CD4-positive, alpha-beta T cell treated with Interleukin-2 at 100 ng/mL for 4 hours (primary cell): ENCODE results near the gene LAMTOR3.
"Not testable (repeated sequence)": the region's sequence is repeated elsewhere in the genome, so short reads cannot be mapped to it uniquely, and the experiment has no call there.

Experiments
- DNase-seq: peaks from one replicate; pipeline ENCODE4 v3.0.0-alpha.2; 2020; ENCODE audit warnings: low spot score

LAMTOR3 gene

DNA sequence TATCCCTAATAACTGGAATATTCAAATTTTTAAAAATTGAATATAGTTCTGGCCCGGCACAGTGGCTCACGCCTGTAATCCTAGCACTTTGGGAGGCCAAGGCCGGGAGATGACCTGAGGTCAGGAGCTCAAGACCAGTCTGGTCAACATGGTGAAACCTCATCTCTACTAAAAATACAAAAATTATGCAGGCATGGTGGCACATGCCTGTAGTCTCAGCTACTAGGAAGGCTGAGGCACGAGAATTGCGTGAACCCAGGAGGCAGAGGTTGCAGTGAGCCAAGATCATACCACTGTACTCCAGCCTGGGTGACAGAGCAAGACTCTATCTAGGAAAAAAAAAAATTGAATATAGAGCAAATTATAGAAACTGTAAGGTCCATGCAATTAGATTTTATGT is 64.2 kb downstream of the LAMTOR3 start:
- DNase-seq, result not testable (repeated sequence)

DNA sequence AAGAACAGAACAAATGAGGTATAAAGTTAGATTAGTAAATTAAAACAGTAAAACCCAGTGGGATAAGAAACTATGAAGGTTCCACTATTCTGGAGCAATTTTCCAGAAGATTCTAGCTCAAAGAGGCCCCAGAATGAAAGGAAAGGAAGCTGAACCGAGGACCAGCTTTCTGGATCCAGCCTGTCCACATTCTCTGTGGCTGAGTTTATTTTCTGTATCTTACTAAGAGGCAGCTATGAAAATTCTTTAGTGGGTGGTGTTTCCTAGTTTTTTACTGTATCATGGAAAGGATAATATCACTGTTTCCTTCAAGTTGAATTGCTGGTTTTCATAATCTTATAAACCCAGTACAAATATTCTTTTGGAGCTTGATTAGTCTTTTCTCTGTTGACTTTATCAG is 65.8 kb downstream of the LAMTOR3 start:
- no peak for DNase-seq
